K562 (cell line): ENCODE measurements around the gene TTC4. TPM values are rescaled to one million over a fixed set of nuclear protein-coding genes. Genes with fewer than 3 reads are reported as not detected.

ENCODE experiments used
- BRCA1 ChIP-seq, 2 experiments: fragments of 450-650 bp in 1 of 2; sonication (generic) in 1 of 2; formaldehyde crosslinking in 1 of 2; IDR thresholded peaks; 2 replicates each; pipeline versions ENCODE4 v1.5.0 to v1.6.1; 2017 to 2020; ENCODE audit warnings: mild to moderate bottlenecking in 1 of 2, missing genetic modification reagents in 1 of 2
- C11orf30 ChIP-seq: fragments of 450-650 bp; IDR thresholded peaks from 2 replicates; pipeline ENCODE4 v1.6.1; 2016; ENCODE audit warnings: low read depth, mild to moderate bottlenecking
- CREB1 ChIP-seq, 2 experiments: sonication (generic) in 1 of 2; formaldehyde crosslinking in 1 of 2; IDR thresholded peaks; 2 replicates each; pipeline versions ENCODE4 v1.6.1 to v1.8.0; 2012 to 2022; ENCODE audit warnings: inconsistent platforms in 1 of 2, mild to moderate bottlenecking in 1 of 2, missing genetic modification reagents in 1 of 2, moderate library complexity in 1 of 2
- EP400 ChIP-seq: fragments of 450-650 bp; IDR thresholded peaks from 2 replicates; pipeline ENCODE4 v1.6.1; 2017; ENCODE audit warnings: antibody characterized with exemption, mild to moderate bottlenecking, moderate library complexity
- IRF1 ChIP-seq: sonication (generic); formaldehyde crosslinking; IDR thresholded peaks from 2 replicates; pipeline ENCODE4 v1.8.0; 2022; ENCODE audit warnings: missing genetic modification reagents, mild to moderate bottlenecking, borderline replicate concordance
- KDM1A ChIP-seq, 2 experiments: fragments of 450-650 bp; IDR thresholded peaks; 2 replicates each; pipeline ENCODE4 v1.6.1; 2016; ENCODE audit warnings: mild to moderate bottlenecking in 2 of 2
- MAFF ChIP-seq: IDR thresholded peaks from 2 replicates; pipeline ENCODE4 v1.6.1; 2012; ENCODE audit warnings: low read length, improper control_type of control experiment
- MYC ChIP-seq, 2 experiments: fragments of 250-450 bp in 1 of 2; sonication (Bioruptor Pico) in 1 of 2; IDR thresholded peaks; 2 replicates each; pipeline versions ENCODE4 v1.5.1 to v1.6.1; 2012 to 2021; ENCODE audit warnings: low read depth in 2 of 2, borderline replicate concordance in 1 of 2, improper control_type of control experiment in 1 of 2, low read length in 1 of 2, mild to moderate bottlenecking in 1 of 2, moderate library complexity in 1 of 2
- PCBP2 ChIP-seq: fragments of 200-400 bp; formaldehyde crosslinking; IDR thresholded peaks from 2 replicates; pipeline ENCODE4 v1.6.1; 2018; ENCODE audit warnings: low read length, low read depth, mild to moderate bottlenecking, moderate library complexity; ENCODE audit not compliant: poor library complexity, severe bottlenecking
- PPARD ChIP-seq: fragments of 250-450 bp; sonication (Bioruptor Pico); IDR thresholded peaks from 2 replicates; pipeline ENCODE4 v1.8.0; 2022; ENCODE audit warnings: inconsistent platforms, mild to moderate bottlenecking, moderate library complexity
- SIN3B ChIP-seq: fragments of 450-650 bp; IDR thresholded peaks from 2 replicates; pipeline ENCODE4 v1.6.1; 2017; ENCODE audit warnings: low read depth, mild to moderate bottlenecking, moderate library complexity
- SREBF1 ChIP-seq: fragments of 150-350 bp; IDR thresholded peaks from 2 replicates; pipeline ENCODE4 v1.6.1; 2014; ENCODE audit warnings: antibody characterized with exemption, low read depth, low read length, borderline replicate concordance
- SRSF9 ChIP-seq: fragments of 200-400 bp; formaldehyde crosslinking; IDR thresholded peaks from 2 replicates; pipeline ENCODE4 v1.6.1; 2017; ENCODE audit warnings: low read depth, low read length, borderline replicate concordance
- THAP12 ChIP-seq: fragments of 250-450 bp; sonication (Bioruptor Pico); IDR thresholded peaks from 2 replicates; pipeline ENCODE4 v1.9.0; 2021; ENCODE audit warnings: mild to moderate bottlenecking, inconsistent platforms
- THRA ChIP-seq: fragments of 450-650 bp; IDR thresholded peaks from 2 replicates; pipeline ENCODE4 v1.6.1; 2017; ENCODE audit warnings: mild to moderate bottlenecking, moderate library complexity
- U2AF2 ChIP-seq: fragments of 200-400 bp; formaldehyde crosslinking; optimal IDR thresholded peaks from 2 replicates; pipeline ENCODE3; 2017; ENCODE audit warnings: low read depth, mild to moderate bottlenecking, low read length
- XRCC5 ChIP-seq: fragments of 200-400 bp; formaldehyde crosslinking; IDR thresholded peaks from 2 replicates; pipeline ENCODE4 v1.6.1; 2017; ENCODE audit warnings: low read depth, mild to moderate bottlenecking, low read length
- ZBTB17 ChIP-seq: fragments of 450-650 bp; formaldehyde crosslinking; IDR thresholded peaks from 2 replicates; pipeline ENCODE4 v1.4.0; 2020; ENCODE audit warnings: mild to moderate bottlenecking
- ZNF121 ChIP-seq: sonication (generic); formaldehyde crosslinking; conservative IDR thresholded peaks from 2 replicates; pipeline ENCODE4 v1.8.0; 2022; ENCODE audit warnings: missing genetic modification reagents
- ZNF165 ChIP-seq: fragments of 250-450 bp; sonication (Bioruptor Pico); IDR thresholded peaks from 2 replicates; pipeline ENCODE4 v1.4.0; 2020; ENCODE audit warnings: borderline replicate concordance
- ZNF184 ChIP-seq: sonication (generic); formaldehyde crosslinking; IDR thresholded peaks from 2 replicates; pipeline ENCODE4 v1.5.0; 2020; ENCODE audit warnings: missing genetic modification reagents
- ZNF316 ChIP-seq: fragments of 450-650 bp; IDR thresholded peaks from 2 replicates; pipeline ENCODE4 v1.6.1; 2016
- ZSCAN32 ChIP-seq: fragments of 450-650 bp; formaldehyde crosslinking; IDR thresholded peaks from 2 replicates; pipeline ENCODE4 v1.4.0; 2020; ENCODE audit warnings: mild to moderate bottlenecking, moderate library complexity
- polyA plus RNA-seq, 8 experiments: library from polyadenylated mRNA; depleted of rRNA in 4 of 8; stranded (reverse) in 5 of 8; unstranded in 3 of 8; fragments of >200 nt; fragmentation: Nextera tagmentation in 2 of 8; fragmentation: Illumina TruSeq in 1 of 8; extraction: Ambion mirVana in 2 of 8; extraction: Trizol in 1 of 8; gene quantifications; 2 replicates each; pipeline versions ENCODE4 v1.2.1 to v1.2.3, GENCODE V29; 2011 to 2014; ENCODE audit warnings: inconsistent platforms in 1 of 8, missing spikeins in 1 of 8
- total RNA-seq, 7 experiments: library from RNA; depleted of rRNA in 6 of 7; stranded (reverse); fragments of >200 nt in 6 of 7; fragmentation: Illumina TruSeq in 2 of 7; extraction: Trizol in 2 of 7; gene quantifications; 2 replicates each; pipeline versions ENCODE4 v1.2.1 to v1.2.3, GENCODE V29; 2011 to 2021; ENCODE audit warnings: low replicate concordance in 1 of 7

The TTC4 gene
- total and polyA plus RNA-seq, 9 of the 15 experiments (the other 6 are each of a cell fraction or from before 2014, with no cell fraction given), result 36.3 to 111 (median 54.1) TPM

GRCh38 chr1:54764133-54764921 is 48.7 kb downstream of the TTC4 start, which contains the start of gene PARS2 (continued):
- TF ChIP-seq KDM1A (IDR thresholded peaks at IDR 0.05) (no peak), XRCC5 (peak; percentile 17), SIN3B (no peak), THAP12 (CRISPR knock-in tag) (peak; percentile 97), CREB1 (IDR thresholded peaks at IDR 0.05) (peak; percentile 62), CREB1 (CRISPR knock-in tag; IDR thresholded peaks at IDR 0.05) (0 out of 2 replicates have a peak, but pooled peaks have one; percentile 41), ZBTB17 (0 out of 2 replicates have a peak, but pooled peaks have one; percentile 47), C11orf30 (peak; percentile 70), ZNF121 (CRISPR knock-in tag) (no peak), ZNF165 (CRISPR knock-in tag) (no peak), ZSCAN32 (CRISPR knock-in tag) (no peak), PPARD (CRISPR knock-in tag) (no peak), BRCA1 (IDR thresholded peaks at IDR 0.05) (no peak), BRCA1 (CRISPR knock-in tag; IDR thresholded peaks at IDR 0.05) (0 out of 2 replicates have a peak, but pooled peaks have one; percentile 41), EP400 (peak; percentile 83), ZNF316 (no peak), THRA (no peak), U2AF2 (no peak), MYC (IDR thresholded peaks at IDR 0.05; ENCODE audit: low read depth, low read length) (peak; percentile 75), MYC (CRISPR knock-in tag; IDR thresholded peaks at IDR 0.05; ENCODE audit: borderline replicate concordance, low read depth) (peak; percentile 93), PCBP2 (no peak), IRF1 (CRISPR knock-in tag) (no peak), MAFF (peak; percentile 26; the same call in 1 of the 2 replicates), ZNF184 (no peak), SRSF9 (no peak), SREBF1 (no peak)
